ENCODE results near the gene DDX18. TPM values are rescaled to one million over a fixed set of nuclear protein-coding genes. Genes with fewer than 3 reads are reported as not detected.
A peak's percentile ranks its signal among the peaks of the same experiment; 100 is the strongest.

The DDX18 gene
- total RNA-seq, 1 donor from 2014 or later, result 43.2 TPM

DNA sequence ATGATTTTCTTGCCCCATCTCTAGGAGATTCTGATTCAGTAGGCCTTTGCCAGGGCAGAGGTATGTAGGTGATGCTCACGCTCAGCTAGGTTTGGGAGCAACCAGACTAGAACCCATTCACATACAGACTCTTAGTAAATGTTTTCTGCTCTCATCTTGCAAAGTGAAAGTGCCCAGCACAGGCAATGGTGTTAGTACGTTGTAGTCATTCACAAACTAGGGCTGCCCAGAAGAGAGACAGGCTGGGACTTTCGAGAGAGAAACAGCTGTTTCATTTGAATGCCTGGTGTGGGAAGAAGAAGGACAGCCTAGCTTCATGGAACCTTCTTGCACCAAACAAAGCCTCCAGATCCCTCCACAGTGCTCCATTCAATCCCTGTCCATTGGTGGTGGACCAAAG, 19.4 kb downstream of the DDX18 start:
- no peak for DNase-seq (ENCODE audit: extremely low read depth, low read depth, low spot score)

DNA sequence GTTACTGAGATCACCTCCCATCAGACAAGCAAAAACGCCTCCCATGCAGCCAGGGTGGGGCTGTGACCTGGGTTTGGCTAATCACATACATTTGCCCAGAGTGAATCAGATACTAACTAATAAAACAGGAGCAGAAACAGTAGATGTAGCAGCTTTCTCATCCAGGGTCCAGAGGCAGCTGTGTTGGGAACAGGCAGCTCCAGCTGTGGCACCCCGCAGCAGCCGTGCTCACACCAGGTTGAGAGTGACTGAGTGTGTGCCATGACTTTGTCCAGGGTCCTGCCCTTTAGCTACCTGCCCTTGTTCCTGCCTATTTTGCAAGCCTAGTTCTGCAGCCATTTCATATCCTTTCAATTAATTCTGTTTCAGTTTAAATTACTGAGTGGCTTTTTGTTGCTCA, 20.5 kb downstream of the DDX18 start:
- no peak for DNase-seq (ENCODE audit: extremely low read depth, low read depth, low spot score)

DNA sequence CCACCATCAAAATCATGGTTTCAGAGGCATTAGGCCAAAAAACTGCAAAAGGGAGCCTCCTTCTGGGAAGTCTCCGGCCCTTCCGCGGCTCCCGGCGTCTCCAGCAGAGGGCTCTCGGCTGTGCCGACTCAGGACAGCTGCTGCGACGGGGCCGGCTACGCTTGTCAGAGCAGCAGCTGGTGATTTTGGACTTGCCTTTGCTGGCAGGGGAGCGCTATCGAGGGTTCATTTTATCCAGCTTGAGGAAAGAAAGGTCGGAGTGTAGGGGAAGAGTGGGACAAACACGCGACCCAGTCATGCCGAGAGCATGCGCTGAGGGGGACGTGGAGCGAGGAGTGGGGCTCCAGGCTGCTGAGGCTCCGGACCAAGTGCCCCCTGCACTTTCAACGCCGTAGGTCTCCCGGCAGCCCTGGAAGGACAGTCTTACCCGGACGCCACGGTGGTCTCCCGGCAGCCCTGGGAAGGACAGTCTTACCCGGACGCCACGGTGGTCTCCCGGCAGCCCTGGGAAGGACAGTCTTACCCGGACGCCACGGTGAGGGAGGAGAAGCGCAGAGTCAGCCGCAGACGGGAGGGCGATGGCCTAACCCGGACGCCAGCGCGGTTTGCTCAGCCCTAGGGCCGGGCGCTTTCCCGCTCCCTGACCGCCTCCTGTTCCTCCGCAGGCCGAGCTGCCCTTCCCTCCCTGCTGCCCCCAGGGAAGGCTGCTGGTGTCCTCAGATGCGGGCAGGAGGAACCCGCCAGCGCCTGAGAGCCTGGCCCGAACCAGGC, 21.7 kb downstream of the DDX18 start:
- no peak for DNase-seq (ENCODE audit: extremely low read depth, low read depth, low spot score)

DNA sequence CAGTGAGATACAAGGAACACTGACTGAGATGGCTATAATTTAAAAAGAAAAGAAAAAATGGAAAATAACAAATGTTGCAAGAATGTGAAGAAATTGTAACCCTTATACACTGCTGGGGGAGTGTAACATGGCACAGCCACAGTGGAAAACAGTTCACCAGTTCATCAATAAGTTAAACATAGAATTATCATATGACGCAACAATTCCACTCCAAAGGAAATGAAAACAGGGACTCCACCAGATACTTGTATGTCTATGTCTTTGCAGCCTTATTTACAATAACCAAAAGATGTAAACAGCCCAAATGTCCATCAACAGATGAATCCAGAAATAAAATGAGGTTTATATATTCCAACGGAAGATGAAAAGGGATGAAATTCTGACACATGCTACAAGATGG, 30.8 kb downstream of the DDX18 start:
- no peak for DNase-seq (ENCODE audit: extremely low read depth, low read depth, low spot score)

GRCh38 chr2:117850015-117850414, 35.5 kb downstream of the DDX18 start:
- no peak for DNase-seq (ENCODE audit: extremely low read depth, low read depth, low spot score)

- no peak for DNase-seq (ENCODE audit: extremely low read depth, low read depth, low spot score)
Observed at GRCh38 chr2:117850461-117850860, 36.0 kb downstream of the DDX18 start.

DNA sequence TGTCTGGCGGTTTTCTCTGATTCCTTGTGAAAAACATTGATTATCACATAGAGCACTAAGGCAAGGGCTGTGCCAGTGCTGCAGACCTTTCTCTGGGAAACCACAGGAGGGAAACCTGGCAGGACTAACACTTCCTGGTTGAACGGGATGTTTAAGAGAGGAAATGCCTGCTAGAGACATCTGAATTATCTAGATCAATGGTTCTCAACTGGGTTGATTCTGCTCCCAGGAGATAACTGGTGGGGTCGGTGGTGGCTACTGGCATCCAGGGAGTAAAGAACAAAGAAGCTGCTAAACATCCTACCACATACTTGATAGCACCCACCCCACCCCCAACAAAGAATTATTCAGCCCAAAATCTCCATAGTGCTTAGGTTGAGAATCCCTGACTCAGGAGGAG, 37.5 kb downstream of the DDX18 start:
- no peak for DNase-seq (ENCODE audit: extremely low read depth, low read depth, low spot score)

- no peak for DNase-seq (ENCODE audit: extremely low read depth, low read depth, low spot score)
Observed at GRCh38 chr2:117853316-117853715, 38.8 kb downstream of the DDX18 start.

GRCh38 chr2:117853873-117854272, 39.4 kb downstream of the DDX18 start:
- no peak for DNase-seq (ENCODE audit: extremely low read depth, low read depth, low spot score)

DNA sequence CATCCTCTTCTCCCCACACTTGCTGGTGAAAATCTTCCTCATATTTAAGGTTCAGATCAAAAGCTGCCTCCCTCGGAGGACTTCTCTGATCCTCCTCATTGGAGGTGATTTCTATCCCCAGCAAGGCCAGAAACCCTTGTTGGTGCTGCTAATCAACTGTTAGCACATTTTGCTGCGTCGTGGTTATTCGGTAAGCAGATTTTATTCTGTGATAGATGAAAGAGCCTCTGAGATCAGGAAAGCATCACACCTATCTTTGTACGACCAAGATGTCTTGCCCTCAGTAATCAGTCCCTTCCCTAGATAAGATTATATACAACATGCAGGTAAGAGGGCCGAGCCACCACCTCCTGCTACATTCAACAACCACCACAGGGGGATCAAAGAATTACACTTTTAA, 40.1 kb downstream of the DDX18 start:
- no peak for DNase-seq (ENCODE audit: extremely low read depth, low read depth, low spot score)

DNA sequence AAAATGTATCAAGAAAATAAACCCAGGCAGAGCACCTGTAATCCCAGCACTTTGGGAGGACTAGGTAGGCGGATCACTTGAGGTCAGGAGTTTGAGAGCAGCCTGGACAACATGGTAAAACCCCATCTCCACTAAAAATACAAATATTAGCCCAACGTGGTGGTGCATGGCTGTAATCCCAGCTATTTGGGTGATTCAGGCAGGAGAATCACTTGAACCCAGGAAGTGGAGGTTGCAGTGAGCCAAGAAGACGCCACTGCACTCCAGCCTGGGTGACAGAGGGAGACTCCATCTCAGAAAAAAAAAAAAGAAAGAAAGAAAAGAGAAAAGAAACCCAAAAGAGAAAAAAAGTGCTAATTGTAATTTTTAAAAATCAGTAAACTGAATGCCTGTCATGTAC, 41.4 kb downstream of the DDX18 start:
- no peak for DNase-seq (ENCODE audit: extremely low read depth, low read depth, low spot score)

DNA sequence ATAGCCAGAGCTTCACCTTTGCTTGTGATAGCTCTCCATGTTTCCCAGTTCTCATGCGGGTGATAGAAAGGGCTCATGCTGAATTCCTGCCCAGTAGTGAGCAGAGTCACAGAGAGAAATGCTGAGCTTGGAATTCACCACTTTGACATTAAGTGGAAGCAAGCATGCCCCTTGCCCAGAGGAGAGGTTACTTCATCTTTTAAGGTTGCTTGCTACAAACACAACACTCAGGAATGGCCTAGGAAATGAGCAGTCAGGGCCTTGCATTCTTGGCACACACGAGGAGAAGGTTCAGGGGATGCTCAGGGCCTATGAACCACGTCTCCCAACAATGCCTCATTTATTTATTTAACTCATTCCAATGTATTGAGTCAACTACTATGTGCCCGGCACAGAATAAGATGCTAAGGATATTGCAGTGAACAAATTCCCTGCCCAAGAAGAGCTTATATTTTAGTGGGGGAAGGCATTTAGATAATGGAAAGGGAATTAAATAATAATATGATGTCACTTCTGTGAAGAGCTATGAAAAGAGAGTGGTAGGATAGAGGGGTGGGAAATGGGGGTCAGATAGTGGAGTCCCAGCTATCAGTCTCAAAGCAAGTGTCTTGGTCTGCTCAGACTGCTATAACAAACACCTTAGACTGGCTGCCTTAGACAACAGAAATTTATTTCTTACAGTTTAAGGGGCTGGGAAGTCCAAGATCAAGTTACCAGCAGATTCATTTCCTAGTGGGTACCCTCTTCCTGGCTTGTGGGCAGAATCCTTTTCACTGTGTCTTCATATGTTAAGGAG, 42.1 kb downstream of the DDX18 start:
- DNase-seq (ENCODE audit: extremely low read depth, low read depth, low spot score), result peak; percentile 82

GRCh38 chr2:117858336-117858735, 43.8 kb downstream of the DDX18 start:
- no peak for DNase-seq (ENCODE audit: extremely low read depth, low read depth, low spot score)

- DNase-seq (ENCODE audit: extremely low read depth, low read depth, low spot score), result no peak
Observed at GRCh38 chr2:117858892-117859531, 44.5 kb downstream of the DDX18 start.

- no peak for DNase-seq (ENCODE audit: extremely low read depth, low read depth, low spot score)
Observed at GRCh38 chr2:117859532-117859911, 45.0 kb downstream of the DDX18 start.

DNA sequence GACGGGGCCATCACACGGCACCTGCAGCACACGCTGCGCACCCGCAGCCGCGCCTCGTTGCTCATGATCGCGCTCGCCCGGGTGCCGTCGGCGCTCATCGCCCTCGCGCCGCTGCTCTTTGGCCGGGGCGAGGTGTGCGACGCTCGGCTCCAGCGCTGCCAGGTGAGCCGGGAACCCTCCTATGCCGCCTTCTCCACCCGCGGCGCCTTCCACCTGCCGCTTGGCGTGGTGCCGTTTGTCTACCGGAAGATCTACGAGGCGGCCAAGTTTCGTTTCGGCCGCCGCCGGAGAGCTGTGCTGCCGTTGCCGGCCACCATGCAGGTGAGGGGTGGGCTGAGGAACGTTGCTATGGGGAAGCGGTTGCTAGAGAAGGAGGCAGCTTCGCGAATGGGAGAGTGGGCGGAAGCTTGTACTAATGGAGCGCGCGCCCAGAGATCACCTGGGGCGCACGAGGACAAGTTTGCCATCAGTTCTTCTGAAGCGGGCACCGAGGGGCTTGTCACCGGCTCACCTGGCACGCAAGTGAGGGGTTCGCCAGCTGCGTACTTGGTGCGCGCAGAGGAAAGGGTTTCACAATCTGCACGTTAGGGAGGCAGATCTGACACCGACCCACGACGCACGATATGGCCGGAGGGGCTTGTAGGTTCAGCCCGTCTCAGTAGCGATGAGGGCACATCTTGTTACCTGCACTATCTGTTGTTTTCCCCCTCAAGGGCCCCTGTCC, 45.6 kb downstream of the DDX18 start:
- DNase-seq (ENCODE audit: extremely low read depth, low read depth, low spot score), result no peak

- no peak for DNase-seq (ENCODE audit: extremely low read depth, low read depth, low spot score)
Observed at GRCh38 chr2:117862459-117862858, 48.0 kb downstream of the DDX18 start.

DNA sequence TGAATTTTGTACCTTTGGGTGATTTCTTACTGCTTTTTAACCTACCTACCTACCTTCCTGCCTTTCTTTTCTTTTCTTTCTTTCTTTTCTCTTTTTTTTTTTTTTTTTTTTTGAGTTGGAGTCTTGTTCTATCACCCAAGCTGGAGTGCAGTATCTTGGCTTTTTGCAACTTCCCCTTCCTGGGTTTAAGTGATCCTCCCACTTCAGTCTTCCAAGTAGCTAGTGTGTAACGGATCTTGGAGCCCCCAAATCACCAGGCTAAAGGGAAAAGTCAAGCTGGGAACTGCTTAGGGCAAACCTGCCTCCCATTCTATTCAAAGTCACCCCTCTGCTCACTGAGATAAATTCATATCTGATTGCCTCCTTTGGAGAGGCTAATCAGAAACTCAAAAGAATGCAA, 61.3 kb downstream of the DDX18 start:
- no peak for DNase-seq (ENCODE audit: extremely low read depth, low read depth, low spot score)

DNA sequence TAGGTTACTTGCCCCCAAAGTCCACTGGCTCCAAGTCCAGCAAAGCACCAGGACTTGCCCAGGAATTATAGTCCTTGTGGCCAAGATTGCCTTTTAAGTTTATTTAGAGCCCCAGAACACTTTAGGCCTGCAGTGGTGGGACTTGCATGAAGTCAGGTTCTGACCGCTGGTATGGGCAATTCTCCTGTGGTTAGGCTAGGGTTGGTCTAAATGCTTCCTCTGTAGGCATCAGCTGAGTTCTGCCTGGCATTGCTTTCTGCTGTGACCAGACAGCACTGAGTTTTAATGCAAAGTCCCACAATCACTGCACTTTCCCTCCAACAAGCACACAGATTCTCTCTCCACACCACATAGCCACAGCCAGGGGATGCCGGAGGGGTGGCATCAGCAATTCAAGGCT, 64.5 kb downstream of the DDX18 start:
- no peak for DNase-seq (ENCODE audit: extremely low read depth, low read depth, low spot score)

All from glomerular endothelial cell (primary cell).